ENCODE data around the gene L3HYPDH.

DNA sequence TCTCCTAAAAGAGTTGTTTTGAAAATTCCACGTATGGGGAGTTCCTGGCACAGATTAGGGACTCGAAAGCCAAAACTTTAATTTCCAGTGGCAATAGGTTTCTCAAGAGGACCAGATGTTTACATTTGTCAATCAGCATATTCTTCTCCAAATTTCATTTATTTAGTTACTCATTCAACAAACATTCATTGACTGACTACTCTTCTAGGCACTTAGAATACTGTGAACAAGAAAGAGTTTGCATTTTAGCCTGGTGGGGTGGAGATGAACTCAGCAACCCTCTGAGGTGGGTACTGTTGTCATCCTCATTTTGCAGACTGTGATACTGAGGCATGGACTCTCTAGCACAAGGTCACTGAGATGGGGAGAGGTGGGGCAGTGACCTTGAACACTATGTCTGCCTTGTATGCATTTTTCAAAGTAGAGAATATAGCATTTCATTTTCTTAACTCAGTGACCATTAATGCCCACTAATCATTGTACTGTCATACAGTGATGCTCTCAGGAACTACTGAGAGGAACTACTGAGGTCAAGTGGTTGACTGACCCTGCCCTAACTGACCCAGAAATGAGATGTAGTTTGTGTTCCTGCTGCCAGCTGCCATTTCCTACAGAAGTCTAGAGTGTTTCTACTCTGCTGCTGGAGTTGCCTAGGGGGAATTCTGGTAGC, 2.2 kb downstream of the L3HYPDH start:
- TF ChIP-seq POLR2A (IDR thresholded peaks at IDR 0.05; ENCODE audit: insufficient read depth in 1 of 2, low read depth in 2 of 2, low read length in 2 of 2) (no peak), ZNF350 (CRISPR knock-in tag; IDR thresholded peaks at IDR 0.05; ENCODE audit: borderline replicate concordance, low read depth) (no peak), MTA3 (CRISPR knock-in tag; IDR thresholded peaks at IDR 0.05) (no peak), ONECUT2 (CRISPR knock-in tag; IDR thresholded peaks at IDR 0.05) (no peak), TRIM24 (CRISPR knock-in tag; IDR thresholded peaks at IDR 0.05) (no peak), ZZZ3 (CRISPR knock-in tag; IDR thresholded peaks at IDR 0.05; ENCODE audit: borderline replicate concordance) (no peak), ZNF138 (CRISPR knock-in tag; IDR thresholded peaks at IDR 0.05; ENCODE audit: low read depth) (no peak), ERF (CRISPR knock-in tag; IDR thresholded peaks at IDR 0.05) (no peak), PRMT3 (CRISPR knock-in tag; IDR thresholded peaks at IDR 0.05; ENCODE audit: borderline replicate concordance, low read depth) (no peak), ZBTB8A (CRISPR knock-in tag; IDR thresholded peaks at IDR 0.05; ENCODE audit: borderline replicate concordance, low read depth) (no peak)
- TF ChIP-seq, protein P1, sequence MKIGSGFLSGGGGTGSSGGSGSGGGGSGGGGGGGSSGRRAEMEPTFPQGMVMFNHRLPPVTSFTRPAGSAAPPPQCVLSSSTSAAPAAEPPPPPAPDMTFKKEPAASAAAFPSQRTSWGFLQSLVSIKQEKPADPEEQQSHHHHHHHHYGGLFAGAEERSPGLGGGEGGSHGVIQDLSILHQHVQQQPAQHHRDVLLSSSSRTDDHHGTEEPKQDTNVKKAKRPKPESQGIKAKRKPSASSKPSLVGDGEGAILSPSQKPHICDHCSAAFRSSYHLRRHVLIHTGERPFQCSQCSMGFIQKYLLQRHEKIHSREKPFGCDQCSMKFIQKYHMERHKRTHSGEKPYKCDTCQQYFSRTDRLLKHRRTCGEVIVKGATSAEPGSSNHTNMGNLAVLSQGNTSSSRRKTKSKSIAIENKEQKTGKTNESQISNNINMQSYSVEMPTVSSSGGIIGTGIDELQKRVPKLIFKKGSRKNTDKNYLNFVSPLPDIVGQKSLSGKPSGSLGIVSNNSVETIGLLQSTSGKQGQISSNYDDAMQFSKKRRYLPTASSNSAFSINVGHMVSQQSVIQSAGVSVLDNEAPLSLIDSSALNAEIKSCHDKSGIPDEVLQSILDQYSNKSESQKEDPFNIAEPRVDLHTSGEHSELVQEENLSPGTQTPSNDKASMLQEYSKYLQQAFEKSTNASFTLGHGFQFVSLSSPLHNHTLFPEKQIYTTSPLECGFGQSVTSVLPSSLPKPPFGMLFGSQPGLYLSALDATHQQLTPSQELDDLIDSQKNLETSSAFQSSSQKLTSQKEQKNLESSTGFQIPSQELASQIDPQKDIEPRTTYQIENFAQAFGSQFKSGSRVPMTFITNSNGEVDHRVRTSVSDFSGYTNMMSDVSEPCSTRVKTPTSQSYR (CRISPR knock-in tag; IDR thresholded peaks at IDR 0.05; ENCODE audit: borderline replicate concordance): no peak
- TF ChIP-seq, protein P2, sequence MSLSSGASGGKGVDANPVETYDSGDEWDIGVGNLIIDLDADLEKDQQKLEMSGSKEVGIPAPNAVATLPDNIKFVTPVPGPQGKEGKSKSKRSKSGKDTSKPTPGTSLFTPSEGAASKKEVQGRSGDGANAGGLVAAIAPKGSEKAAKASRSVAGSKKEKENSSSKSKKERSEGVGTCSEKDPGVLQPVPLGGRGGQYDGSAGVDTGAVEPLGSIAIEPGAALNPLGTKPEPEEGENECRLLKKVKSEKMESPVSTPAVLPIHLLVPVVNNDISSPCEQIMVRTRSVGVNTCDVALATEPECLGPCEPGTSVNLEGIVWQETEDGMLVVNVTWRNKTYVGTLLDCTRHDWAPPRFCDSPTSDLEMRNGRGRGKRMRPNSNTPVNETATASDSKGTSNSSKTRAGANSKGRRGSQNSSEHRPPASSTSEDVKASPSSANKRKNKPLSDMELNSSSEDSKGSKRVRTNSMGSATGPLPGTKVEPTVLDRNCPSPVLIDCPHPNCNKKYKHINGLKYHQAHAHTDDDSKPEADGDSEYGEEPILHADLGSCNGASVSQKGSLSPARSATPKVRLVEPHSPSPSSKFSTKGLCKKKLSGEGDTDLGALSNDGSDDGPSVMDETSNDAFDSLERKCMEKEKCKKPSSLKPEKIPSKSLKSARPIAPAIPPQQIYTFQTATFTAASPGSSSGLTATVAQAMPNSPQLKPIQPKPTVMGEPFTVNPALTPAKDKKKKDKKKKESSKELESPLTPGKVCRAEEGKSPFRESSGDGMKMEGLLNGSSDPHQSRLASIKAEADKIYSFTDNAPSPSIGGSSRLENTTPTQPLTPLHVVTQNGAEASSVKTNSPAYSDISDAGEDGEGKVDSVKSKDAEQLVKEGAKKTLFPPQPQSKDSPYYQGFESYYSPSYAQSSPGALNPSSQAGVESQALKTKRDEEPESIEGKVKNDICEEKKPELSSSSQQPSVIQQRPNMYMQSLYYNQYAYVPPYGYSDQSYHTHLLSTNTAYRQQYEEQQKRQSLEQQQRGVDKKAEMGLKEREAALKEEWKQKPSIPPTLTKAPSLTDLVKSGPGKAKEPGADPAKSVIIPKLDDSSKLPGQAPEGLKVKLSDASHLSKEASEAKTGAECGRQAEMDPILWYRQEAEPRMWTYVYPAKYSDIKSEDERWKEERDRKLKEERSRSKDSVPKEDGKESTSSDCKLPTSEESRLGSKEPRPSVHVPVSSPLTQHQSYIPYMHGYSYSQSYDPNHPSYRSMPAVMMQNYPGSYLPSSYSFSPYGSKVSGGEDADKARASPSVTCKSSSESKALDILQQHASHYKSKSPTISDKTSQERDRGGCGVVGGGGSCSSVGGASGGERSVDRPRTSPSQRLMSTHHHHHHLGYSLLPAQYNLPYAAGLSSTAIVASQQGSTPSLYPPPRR (CRISPR knock-in tag; IDR thresholded peaks at IDR 0.05; ENCODE audit: borderline replicate concordance): no peak
- TF ChIP-seq, protein P3, sequence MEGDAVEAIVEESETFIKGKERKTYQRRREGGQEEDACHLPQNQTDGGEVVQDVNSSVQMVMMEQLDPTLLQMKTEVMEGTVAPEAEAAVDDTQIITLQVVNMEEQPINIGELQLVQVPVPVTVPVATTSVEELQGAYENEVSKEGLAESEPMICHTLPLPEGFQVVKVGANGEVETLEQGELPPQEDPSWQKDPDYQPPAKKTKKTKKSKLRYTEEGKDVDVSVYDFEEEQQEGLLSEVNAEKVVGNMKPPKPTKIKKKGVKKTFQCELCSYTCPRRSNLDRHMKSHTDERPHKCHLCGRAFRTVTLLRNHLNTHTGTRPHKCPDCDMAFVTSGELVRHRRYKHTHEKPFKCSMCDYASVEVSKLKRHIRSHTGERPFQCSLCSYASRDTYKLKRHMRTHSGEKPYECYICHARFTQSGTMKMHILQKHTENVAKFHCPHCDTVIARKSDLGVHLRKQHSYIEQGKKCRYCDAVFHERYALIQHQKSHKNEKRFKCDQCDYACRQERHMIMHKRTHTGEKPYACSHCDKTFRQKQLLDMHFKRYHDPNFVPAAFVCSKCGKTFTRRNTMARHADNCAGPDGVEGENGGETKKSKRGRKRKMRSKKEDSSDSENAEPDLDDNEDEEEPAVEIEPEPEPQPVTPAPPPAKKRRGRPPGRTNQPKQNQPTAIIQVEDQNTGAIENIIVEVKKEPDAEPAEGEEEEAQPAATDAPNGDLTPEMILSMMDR (CRISPR knock-in tag; IDR thresholded peaks at IDR 0.05): no peak
- TF ChIP-seq, protein P4, sequence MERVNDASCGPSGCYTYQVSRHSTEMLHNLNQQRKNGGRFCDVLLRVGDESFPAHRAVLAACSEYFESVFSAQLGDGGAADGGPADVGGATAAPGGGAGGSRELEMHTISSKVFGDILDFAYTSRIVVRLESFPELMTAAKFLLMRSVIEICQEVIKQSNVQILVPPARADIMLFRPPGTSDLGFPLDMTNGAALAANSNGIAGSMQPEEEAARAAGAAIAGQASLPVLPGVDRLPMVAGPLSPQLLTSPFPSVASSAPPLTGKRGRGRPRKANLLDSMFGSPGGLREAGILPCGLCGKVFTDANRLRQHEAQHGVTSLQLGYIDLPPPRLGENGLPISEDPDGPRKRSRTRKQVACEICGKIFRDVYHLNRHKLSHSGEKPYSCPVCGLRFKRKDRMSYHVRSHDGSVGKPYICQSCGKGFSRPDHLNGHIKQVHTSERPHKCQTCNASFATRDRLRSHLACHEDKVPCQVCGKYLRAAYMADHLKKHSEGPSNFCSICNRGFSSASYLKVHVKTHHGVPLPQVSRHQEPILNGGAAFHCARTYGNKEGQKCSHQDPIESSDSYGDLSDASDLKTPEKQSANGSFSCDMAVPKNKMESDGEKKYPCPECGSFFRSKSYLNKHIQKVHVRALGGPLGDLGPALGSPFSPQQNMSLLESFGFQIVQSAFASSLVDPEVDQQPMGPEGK (CRISPR knock-in tag; IDR thresholded peaks at IDR 0.05): no peak
